H7 (cell line): Measurements from ENCODE around the gene HTR2B. TPM values are rescaled to one million over a fixed set of nuclear protein-coding genes. Genes with fewer than 3 reads are reported as not detected.
"Not testable (repeated sequence)": the region's sequence is repeated elsewhere in the genome, so short reads cannot be mapped to it uniquely, and the experiment has no call there.

Source experiments
- DNase-seq: peaks from one replicate; pipeline ENCODE4 v3.0.0; 2012
- H3K27me3 ChIP-seq: 2 replicates; pipeline ENCODE4 v1.6.0; 2011; ENCODE audit warnings: mild to moderate bottlenecking, low read length; ENCODE audit not compliant: control insufficient read depth, insufficient read depth
- H3K36me3 ChIP-seq: replicated peaks from 2 replicates; pipeline ENCODE4 v1.5.1; 2011; ENCODE audit warnings: low read length; ENCODE audit not compliant: control insufficient read depth, insufficient read depth
- H3K4me3 ChIP-seq: 2 replicates; pipeline ENCODE4 v1.5.1; 2011; ENCODE audit warnings: low read depth, mild to moderate bottlenecking, control low read depth, low read length, moderate library complexity; ENCODE audit not compliant: insufficient read depth
- total RNA-seq: library from RNA; depleted of rRNA; stranded (reverse); fragments of >200 nt; shearing (Covaris generic); gene quantifications from 2 replicates; pipeline ENCODE4 v1.2.3, GENCODE V29; 2014

The HTR2B gene
- total RNA-seq, 1 experiment from 2014 or later, result not detected

- Histone ChIP-seq H3K27me3 (no peaks in the 10 kb centered on the region), H3K36me3 (peaks cover 10% of the 10 kb centered on the region), H3K4me3 (no peak overlapping the region)
- DNase-seq, result no peak
Measured at GRCh38 chr2:231152800-231153557, 28.1 kb upstream of the HTR2B start.

GRCh38 chr2:231146665-231147064, 21.8 kb upstream of the HTR2B start:
- Histone ChIP-seq H3K27me3 (no peaks in the 10 kb centered on the region), H3K36me3 (peaks cover 4% of the 10 kb centered on the region), H3K4me3 (no peak overlapping the region)
- DNase-seq, result no peak

- H3K36me3 ChIP-seq, result peaks cover 4% of the 10 kb centered on the region
Measured at GRCh38 chr2:231144896-231145295, 20.1 kb upstream of the HTR2B start.

GRCh38 chr2:231140808-231141207, 16.0 kb upstream of the HTR2B start:
- not testable (repeated sequence) for DNase-seq, H3K27me3 ChIP-seq, H3K36me3 ChIP-seq, H3K4me3 ChIP-seq

More at GRCh38 chr2:231144896-231145295, 20.1 kb upstream of the HTR2B start:
- DNase-seq, result no peak
- no peaks in the 10 kb centered on the region for H3K27me3 ChIP-seq
- H3K4me3 ChIP-seq, result no peak overlapping the region

GRCh38 chr2:231139796-231140195, 15.0 kb upstream of the HTR2B start:
- H3K4me3 ChIP-seq, result no peak overlapping the region
- H3K36me3 ChIP-seq, result peaks cover 1% of the 10 kb centered on the region; the same call in 1 of the 2 replicates
- H3K27me3 ChIP-seq, result no peaks in the 10 kb centered on the region
- no peak for DNase-seq

DNA sequence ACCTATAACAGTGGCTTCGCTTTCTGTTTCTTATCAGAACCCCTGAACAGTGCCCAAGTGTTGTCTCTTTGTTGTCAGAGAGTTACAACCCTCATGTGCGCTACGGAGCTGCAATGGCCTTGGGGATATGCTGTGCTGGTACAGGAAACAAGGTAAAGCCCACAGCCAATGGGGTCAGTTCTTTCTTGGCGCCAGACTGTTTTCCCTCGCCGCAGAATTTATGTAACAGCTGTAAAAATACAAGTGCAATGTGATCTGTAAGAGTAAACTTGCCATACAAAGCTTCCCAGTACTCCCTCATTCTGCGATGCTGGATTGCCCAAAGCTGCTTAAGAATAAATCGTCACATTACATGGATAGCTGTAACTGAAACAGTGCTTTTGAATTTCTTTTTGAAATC, 13.9 kb upstream of the HTR2B start:
- H3K36me3 ChIP-seq, result peaks cover 1% of the 10 kb centered on the region; the same call in 1 of the 2 replicates
- H3K27me3 ChIP-seq, result no peaks in the 10 kb centered on the region
- DNase-seq, result no peak
- H3K4me3 ChIP-seq, result no peak overlapping the region

DNA sequence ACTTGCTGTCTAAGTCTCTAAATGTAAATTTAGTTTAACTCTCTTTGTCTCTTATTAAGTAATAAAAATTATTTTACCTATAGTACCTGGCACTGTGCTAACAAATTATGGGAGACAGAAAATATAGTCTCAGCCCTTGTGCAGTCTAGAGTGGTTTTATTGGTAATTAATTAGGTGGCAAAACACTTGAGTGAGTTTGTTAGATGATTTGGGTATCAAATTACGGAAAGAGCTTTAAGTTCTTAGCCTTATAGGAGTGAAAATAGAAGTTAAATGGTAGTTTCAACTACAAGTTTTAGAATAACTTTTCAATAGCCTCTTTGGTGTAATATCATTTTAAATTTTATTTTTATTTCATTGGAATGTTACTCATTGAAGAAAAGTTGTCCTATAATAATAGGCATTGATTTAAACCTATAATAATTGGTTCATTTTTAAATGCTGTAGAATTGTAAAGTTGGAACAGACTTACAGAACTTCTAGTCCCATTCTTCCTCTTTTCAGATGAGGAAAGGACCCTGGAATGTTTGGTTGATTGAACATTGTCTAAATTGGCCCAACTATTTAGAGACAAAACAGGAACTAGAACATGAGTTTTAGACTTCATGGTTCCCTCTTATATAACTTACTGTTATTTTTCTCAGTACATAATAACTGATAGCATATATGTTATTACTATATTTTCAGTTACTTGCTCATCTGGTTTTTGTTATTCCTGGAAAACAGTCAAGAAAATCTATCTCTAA, 10.2 kb upstream of the HTR2B start:
- Histone ChIP-seq H3K4me3 (no peak overlapping the region), H3K27me3 (no peaks in the 10 kb centered on the region), H3K36me3 (peaks cover 1% of the 10 kb centered on the region; the same call in 1 of the 2 replicates)
- no peak for DNase-seq

GRCh38 chr2:231133365-231134099, 8.7 kb upstream of the HTR2B start:
- Histone ChIP-seq H3K27me3 (no peaks in the 10 kb centered on the region), H3K4me3 (no peak overlapping the region), H3K36me3 (no peaks in the 10 kb centered on the region)
- DNase-seq, result no peak

DNA sequence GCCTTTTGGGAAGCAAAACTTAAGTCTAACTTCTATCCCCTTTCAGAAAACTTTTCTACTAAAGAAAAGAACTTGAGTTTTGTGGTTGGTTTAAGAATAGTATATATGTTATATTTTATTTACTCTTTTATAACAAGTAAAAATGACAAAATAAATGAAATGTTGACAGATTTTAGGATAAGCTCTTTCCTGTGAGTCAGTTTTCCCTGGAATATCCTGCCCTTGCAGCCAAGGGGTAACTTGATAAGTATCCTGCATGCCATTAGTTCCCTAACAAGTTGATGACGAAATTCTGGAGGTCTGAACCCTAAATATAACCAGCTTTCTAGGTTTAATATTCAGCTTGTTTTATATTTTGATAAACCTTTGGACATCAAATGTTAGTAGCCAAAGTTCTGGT, 7.3 kb upstream of the HTR2B start:
- Histone ChIP-seq H3K36me3 (no peaks in the 10 kb centered on the region), H3K27me3 (no peaks in the 10 kb centered on the region), H3K4me3 (no peak overlapping the region)
- no peak for DNase-seq

DNA sequence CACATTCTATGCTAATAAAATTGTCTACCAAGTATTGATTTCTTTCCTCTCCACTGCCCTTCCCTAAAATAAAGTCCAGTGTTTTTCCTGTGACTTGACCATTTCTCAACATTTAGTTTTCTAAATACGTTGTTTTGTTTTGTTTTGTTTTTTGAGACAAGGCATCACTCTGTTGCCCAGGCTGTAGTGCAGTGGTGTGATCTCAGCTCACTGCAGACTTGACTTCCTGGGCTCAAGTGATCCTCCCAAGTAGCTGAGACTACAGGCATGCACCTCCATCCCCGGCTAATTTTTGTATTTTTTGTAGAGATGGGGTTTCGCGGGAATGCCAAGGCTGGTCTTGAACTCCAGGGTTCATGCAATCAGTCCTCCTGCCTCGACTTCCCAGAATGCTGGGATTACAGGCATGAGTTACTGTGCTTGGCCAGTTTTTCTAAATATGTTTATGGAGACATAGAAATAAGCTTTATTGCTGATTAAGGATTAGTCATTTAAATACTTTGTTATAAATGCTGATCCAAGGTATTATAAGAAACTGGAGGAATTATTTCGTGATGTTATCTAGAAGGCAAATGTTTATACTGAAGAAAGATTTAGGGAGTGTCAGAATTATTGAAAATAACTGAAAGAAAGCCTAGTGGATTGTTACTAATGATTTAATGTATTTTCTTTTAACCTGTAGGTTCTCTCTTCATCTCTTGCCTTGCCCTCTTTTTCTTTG, 5.7 kb upstream of the HTR2B start:
- no peak for DNase-seq
- H3K36me3 ChIP-seq, result no peaks in the 10 kb centered on the region
- no peaks in the 10 kb centered on the region for H3K27me3 ChIP-seq
- no peak overlapping the region for H3K4me3 ChIP-seq

DNA sequence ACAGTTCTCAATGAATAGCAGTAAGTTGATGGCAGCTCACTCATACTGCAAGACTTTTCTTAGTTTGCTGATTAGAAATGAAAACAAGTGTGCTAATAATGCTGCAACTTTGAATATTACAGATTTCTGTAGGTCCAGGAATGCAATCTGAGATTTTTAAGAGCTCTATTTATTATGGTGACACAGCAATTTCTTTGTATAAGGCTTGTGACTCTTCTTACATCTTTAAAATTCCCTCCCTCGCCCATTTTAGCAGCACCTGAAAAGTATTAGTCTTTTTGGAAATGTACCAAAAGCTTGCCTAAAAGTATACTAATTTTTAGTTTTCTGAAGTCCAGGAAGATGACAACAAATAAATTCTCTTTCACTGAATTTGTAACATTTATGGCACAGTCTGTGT, 4.4 kb upstream of the HTR2B start:
- H3K36me3 ChIP-seq, result no peaks in the 10 kb centered on the region
- H3K4me3 ChIP-seq, result no peak overlapping the region
- H3K27me3 ChIP-seq, result no peaks in the 10 kb centered on the region
- DNase-seq, result no peak

DNA sequence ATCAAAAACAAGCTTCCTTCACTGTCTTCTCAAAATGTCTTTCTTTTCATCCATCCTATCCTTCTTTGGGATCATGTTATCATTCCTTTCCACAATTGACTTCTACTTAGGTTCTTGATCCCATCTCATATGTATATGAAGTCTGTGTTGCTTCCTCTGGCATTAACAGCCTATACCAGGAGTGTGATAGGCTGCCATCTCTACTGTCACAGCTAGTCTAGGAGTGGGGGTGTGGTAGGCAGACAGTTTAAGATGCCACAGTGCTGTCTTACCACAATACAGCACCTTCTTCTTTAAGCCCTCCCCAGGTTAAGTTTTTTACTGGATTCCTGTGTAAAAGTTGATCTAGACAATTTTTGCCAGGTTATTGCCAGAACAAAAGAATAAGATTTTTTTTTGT, 3.7 kb upstream of the HTR2B start:
- H3K36me3 ChIP-seq, result no peaks in the 10 kb centered on the region
- no peaks in the 10 kb centered on the region for H3K27me3 ChIP-seq
- DNase-seq, result peak; percentile 6
- H3K4me3 ChIP-seq, result no peak overlapping the region

GRCh38 chr2:231127936-231128335, 3.1 kb upstream of the HTR2B start:
- Histone ChIP-seq H3K36me3 (no peaks in the 10 kb centered on the region), H3K4me3 (no peak overlapping the region), H3K27me3 (no peaks in the 10 kb centered on the region)
- no peak for DNase-seq

GRCh38 chr2:231127480-231127879, 2.6 kb upstream of the HTR2B start:
- no peak for DNase-seq
- H3K27me3 ChIP-seq, result no peaks in the 10 kb centered on the region
- H3K36me3 ChIP-seq, result no peaks in the 10 kb centered on the region
- H3K4me3 ChIP-seq, result no peak overlapping the region
